IPS-20b (cell line): ENCODE data around the gene ARHGEF37.

Experiments
- H3K27ac ChIP-seq: one replicate; pipeline ENCODE4 v1.5.1; 2013; ENCODE audit warnings: low read length
- H3K27me3 ChIP-seq: 2 replicates; pipeline ENCODE4 v1.6.1; 2013; ENCODE audit warnings: mild to moderate bottlenecking, low read length, inconsistent platforms; ENCODE audit not compliant: insufficient read depth
- H3K36me3 ChIP-seq: 2 replicates; pipeline ENCODE4 v1.6.1; 2013; ENCODE audit warnings: low read depth, mild to moderate bottlenecking, inconsistent platforms, low read length, moderate library complexity; ENCODE audit not compliant: insufficient read depth
- H3K4me1 ChIP-seq: 2 replicates; pipeline ENCODE4 v1.6.1; 2013; ENCODE audit warnings: mild to moderate bottlenecking, control low read depth, inconsistent platforms, low read length, moderate library complexity; ENCODE audit not compliant: insufficient read depth
- H3K4me3 ChIP-seq: 2 replicates; pipeline ENCODE4 v1.5.1; 2013; ENCODE audit warnings: mild to moderate bottlenecking, low read length, inconsistent platforms
- H3K9ac ChIP-seq: 2 replicates; pipeline ENCODE4 v1.6.1; 2013; ENCODE audit warnings: low read depth, mild to moderate bottlenecking, inconsistent platforms, low read length, moderate library complexity
- H3K9me3 ChIP-seq: 2 replicates; pipeline ENCODE4 v1.6.1; 2013; ENCODE audit warnings: mild to moderate bottlenecking, low read depth, low read length, inconsistent platforms; ENCODE audit not compliant: insufficient read depth

The ARHGEF37 gene

DNA sequence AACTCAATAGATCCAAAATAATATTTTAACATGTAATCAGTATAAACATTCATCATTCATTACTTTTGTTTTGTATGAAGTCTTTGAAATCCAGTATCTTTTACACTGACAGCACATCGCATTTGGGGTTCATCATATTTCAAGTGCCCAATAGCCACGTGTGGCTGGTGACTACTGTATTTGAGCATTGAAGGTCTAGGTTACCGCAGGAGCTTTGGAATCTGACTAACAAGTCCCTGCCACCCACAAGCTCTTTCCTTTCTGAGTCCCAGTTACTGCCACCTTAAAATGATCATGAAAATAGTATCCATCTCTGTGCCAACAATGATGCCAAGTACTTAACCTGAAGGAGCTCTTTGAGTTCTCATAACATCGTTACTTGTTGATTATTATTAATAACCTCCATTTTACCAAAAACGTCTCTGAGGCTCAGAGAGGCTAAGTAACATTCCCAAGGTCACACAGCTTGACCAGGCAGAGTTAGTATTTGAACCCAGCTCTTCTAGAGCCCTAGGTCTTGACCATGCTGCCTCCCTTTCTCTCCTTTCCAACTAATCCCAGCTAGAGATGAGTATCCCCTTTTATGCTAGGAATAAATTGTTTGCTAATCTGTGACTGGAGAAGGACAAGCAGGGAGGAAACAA, 24.2 kb downstream of the ARHGEF37 start:
- H3K4me3 ChIP-seq, result no peak overlapping the region
- H3K4me1 ChIP-seq, result no peaks in the 10 kb centered on the region
- no peak overlapping the region for H3K9ac ChIP-seq
- H3K36me3 ChIP-seq, result no peaks in the 10 kb centered on the region
- H3K9me3 ChIP-seq, result no peaks in the 10 kb centered on the region
- no peak overlapping the region for H3K27ac ChIP-seq
- no peaks in the 10 kb centered on the region for H3K27me3 ChIP-seq

DNA sequence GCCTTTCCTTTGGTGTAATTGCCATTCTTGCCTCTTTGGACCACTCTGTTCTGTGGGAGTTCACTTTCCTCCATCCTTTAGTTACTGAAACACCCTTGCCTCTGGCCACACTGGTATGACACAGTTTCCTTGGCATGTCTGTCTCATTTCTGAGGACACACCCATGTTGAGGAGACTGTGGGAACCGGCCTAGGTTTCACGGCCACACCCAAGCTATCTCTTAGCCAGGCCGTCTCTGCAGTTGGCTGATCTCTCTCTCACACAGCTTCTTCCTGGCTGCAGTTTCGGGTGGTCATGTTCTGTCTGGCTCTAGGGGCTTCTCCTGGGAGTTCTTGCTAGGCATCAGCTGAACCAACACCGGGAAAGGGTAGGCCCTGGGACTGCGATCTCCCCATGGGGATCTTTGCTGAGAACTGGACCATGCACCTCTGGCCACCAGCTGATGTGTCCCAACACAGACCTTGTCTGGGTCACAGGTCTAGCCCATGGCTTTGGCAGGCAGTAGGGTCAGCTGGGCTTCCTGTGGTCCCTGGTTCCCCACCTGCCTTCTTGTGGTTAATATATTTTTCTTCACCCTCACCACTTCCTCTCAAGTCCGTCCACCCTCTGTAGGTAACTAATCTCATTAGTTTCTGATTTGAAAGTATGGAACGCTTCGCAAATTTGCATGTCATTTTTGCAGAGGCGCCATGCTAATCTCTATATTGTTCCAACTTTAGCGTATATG, 24.9 kb downstream of the ARHGEF37 start:
- Histone ChIP-seq H3K36me3 (no peaks in the 10 kb centered on the region), H3K4me1 (peaks cover 4% of the 10 kb centered on the region; the same call in 1 of the 2 replicates), H3K27me3 (no peaks in the 10 kb centered on the region), H3K4me3 (no peak overlapping the region), H3K9me3 (no peaks in the 10 kb centered on the region), H3K27ac (no peak overlapping the region), H3K9ac (no peak overlapping the region)

DNA sequence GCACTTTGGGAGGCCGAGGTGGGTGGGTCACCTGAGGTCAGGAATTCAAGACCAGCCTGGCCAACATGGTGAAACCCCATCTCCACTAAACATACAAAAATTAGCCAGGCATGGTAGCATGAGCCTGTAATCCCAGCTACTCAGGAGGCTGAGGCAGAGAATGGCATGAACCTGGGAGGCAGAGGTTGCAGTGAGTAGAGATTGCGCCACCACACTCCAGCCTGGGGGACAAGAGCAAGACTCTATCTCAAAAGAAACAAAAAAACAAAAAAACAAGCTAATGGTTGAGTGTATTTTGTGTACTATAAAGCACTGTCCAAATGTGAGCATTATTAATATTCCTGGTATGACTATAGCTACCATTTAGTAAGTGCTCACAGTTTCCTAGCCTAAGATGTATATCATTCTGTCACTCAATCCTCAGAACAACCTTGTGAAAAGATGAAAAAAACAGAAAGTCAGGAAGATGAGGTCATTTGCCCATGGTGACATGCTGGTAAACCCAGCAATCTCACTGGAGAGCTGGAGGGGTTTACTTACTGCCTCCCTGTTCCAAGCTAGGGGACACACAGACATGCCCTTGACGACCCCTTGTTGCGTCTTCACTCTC, 27.7 kb downstream of the ARHGEF37 start:
- Histone ChIP-seq H3K4me1 (peaks cover 4% of the 10 kb centered on the region; the same call in 1 of the 2 replicates), H3K9ac (no peak overlapping the region), H3K27me3 (no peaks in the 10 kb centered on the region), H3K36me3 (no peaks in the 10 kb centered on the region), H3K9me3 (no peaks in the 10 kb centered on the region), H3K27ac (no peak overlapping the region), H3K4me3 (no peak overlapping the region)

DNA sequence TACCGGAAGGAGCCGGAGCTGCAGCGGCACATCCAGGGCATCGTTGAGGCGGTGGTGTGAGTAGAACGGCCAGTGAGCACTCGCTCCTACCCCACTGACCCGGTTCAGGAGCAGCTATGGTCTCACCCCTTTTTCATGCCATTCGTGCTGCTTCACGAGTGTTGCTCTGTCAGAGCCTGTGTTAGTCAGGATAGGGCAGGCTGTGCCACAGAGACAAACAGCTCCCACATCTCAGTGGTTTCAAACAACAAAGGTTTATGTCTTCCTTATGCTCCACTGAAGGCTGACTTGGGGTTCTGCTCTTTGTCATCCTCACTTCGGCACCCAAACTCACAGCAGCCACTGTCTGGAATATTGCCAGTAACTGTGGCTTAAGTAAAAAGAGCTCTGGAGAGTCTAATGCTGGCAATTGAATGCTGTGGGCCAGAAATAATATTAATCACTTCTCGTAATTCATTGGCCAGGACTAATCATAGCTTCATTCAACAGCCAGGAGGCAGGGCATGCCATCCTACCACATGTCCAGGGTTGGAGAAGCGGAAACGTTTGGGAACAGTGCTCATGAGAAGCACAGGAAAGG, 28.4 kb downstream of the ARHGEF37 start:
- no peaks in the 10 kb centered on the region for H3K27me3 ChIP-seq
- peaks cover 4% of the 10 kb centered on the region; the same call in 1 of the 2 replicates for H3K4me1 ChIP-seq
- H3K27ac ChIP-seq, result no peak overlapping the region
- H3K9me3 ChIP-seq, result no peaks in the 10 kb centered on the region
- H3K36me3 ChIP-seq, result no peaks in the 10 kb centered on the region
- H3K4me3 ChIP-seq, result no peak overlapping the region
- H3K9ac ChIP-seq, result no peak overlapping the region

DNA sequence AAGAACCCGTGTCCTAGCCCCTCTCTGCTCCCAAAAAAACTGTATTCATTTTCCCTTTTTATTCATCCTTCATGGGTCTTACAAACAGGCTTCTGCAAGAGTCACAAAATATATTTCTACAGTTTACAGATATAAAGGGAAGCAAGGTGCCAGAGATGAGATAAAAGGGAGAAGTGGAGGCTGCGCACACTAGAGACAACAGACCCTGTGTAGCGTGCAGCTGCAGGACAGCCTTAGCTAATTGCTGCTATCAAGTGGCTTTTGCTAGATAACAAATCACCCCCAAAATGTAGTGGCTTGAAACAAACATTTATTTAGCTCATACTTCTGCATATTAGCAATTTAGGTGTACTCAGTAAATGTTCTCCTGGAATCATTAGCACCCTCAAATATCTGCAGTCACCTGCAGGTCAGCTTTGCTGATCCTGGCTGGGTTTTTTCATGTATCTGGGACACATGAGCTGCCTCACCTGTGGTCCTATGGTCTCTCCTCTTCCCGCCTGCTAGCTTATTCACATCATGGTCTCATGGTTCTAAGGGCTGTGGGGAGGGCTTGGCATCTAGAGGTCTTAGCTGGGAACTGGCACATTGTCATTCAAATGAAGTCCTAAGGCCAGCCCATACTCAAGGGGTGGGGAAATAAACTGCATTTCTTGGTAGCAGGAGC, 29.4 kb downstream of the ARHGEF37 start:
- Histone ChIP-seq H3K9me3 (no peaks in the 10 kb centered on the region), H3K4me3 (no peak overlapping the region), H3K27ac (no peak overlapping the region), H3K27me3 (no peaks in the 10 kb centered on the region), H3K9ac (no peak overlapping the region), H3K4me1 (peaks cover 4% of the 10 kb centered on the region; the same call in 1 of the 2 replicates), H3K36me3 (no peaks in the 10 kb centered on the region)

DNA sequence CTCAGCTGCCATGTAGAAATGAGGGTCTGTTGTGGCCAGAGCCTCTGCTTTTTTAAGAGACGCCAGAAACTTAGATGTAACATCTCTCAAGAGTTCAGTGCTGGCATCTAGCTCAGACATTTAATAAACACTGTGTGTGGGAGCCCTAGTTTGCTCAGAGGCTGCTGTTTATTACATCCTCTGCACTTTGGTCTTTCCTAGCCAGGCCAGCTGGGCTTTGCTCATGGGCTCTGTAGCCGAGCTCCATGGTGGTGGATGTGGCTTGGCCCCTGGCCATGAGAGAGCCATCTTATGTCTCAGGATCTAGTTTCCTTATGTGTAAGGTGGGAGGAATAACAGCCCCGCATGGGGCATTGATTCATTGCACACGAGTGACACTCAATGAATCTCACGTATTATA, 30.0 kb downstream of the ARHGEF37 start:
- H3K9me3 ChIP-seq, result no peaks in the 10 kb centered on the region
- H3K9ac ChIP-seq, result no peak overlapping the region
- H3K4me3 ChIP-seq, result no peak overlapping the region
- no peak overlapping the region for H3K27ac ChIP-seq
- no peaks in the 10 kb centered on the region for H3K36me3 ChIP-seq
- no peaks in the 10 kb centered on the region for H3K27me3 ChIP-seq
- peaks cover 4% of the 10 kb centered on the region; the same call in 1 of the 2 replicates for H3K4me1 ChIP-seq

DNA sequence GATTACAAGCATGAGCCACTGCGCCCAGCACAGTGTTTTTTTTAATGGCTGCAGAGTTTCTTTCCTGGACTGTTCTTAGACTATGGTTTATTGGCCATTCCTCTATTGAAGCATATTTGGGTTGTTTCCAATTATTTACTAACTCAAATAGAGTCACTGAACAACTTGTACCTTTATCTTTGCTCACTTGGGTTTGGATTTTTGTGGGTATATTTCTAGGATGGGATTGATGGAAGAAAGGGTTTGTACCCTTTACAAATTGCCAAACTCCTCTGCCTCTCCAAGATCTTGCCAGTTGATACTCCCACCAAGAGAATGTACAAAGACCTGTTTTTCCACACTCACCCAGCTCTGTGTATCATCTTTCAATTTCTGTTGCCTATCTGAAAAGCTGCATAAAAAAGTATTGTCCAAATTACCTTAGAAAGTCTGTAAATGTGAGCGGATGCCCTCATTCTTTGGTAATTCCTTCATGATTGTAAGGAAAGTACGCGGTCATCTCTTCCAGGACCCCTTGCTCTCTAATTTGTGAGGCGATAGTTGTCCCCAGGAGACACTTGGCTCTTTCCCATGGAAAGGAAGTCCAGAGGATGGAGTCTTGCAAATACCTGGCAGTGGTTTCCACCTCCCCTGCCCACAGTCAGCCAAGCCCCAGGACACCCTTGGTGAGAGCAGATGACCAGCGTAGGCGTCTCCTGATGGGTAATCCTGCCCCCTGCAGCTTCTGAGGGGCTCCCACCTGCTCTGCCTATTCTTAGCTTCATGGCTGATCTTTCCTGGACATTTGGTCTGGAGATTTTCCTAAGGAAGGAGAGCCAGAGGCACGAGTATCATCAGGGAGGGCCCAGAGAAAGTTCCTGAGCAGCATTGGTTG, 33.0 kb downstream of the ARHGEF37 start:
- no peak overlapping the region for H3K4me3 ChIP-seq
- H3K27me3 ChIP-seq, result no peaks in the 10 kb centered on the region
- H3K9ac ChIP-seq, result no peak overlapping the region
- H3K27ac ChIP-seq, result no peak overlapping the region
- no peaks in the 10 kb centered on the region for H3K36me3 ChIP-seq
- peaks cover 4% of the 10 kb centered on the region; the same call in 1 of the 2 replicates for H3K4me1 ChIP-seq
- H3K9me3 ChIP-seq, result no peaks in the 10 kb centered on the region

DNA sequence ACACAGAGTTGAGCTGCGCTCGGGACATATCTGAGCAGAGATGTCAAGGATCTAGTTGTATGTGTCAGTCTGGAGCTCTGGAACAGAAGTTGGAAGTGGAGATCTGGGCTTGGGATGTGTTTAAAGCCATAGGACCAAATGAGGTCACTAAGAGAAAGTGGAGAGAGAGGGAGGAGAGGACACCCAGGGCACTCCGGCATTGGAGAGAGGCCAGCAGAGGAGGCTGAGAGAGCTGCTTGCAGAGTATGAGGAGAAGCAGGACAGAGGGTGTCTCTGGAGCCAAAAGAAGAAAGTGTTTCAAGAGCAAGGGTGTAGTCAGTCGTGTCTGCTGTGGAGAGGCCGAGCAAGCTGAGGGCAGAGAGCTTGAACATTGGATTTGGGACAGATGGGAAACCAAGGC, 34.7 kb downstream of the ARHGEF37 start:
- Histone ChIP-seq H3K36me3 (no peaks in the 10 kb centered on the region), H3K27me3 (no peaks in the 10 kb centered on the region), H3K9ac (no peak overlapping the region), H3K4me3 (no peak overlapping the region), H3K27ac (no peak overlapping the region), H3K4me1 (peaks cover 1% of the 10 kb centered on the region; the same call in 1 of the 2 replicates), H3K9me3 (no peaks in the 10 kb centered on the region)

DNA sequence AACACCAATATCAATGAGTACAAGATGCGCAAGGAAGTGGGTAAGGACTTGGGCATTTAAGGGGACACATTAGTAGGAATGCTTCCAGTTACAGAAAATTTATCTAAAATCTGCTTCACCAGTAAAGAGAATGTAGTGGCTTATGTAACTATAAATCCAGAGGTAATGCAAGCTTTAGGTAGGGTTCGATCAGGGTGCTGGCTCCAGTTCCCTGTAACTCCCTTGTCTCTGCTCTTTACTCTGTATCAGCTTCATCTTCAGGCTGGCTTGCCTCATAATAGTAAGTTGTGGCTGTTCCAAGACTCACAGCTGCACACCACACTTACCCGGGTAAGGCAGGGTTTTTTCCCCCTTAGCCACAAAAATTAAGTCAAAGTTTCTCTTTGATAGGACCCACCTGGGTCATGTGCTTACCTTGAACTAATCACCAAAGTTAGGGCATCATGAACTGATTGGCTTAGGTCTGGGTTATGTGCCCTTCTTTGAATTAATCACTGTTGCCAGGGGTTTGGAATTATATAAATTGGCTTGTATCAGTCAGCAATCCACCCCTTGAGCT, 35.5 kb downstream of the ARHGEF37 start:
- no peak overlapping the region for H3K27ac ChIP-seq
- no peaks in the 10 kb centered on the region for H3K4me1 ChIP-seq
- H3K36me3 ChIP-seq, result no peaks in the 10 kb centered on the region
- no peak overlapping the region for H3K9ac ChIP-seq
- no peaks in the 10 kb centered on the region for H3K27me3 ChIP-seq
- H3K4me3 ChIP-seq, result no peak overlapping the region
- H3K9me3 ChIP-seq, result no peaks in the 10 kb centered on the region

DNA sequence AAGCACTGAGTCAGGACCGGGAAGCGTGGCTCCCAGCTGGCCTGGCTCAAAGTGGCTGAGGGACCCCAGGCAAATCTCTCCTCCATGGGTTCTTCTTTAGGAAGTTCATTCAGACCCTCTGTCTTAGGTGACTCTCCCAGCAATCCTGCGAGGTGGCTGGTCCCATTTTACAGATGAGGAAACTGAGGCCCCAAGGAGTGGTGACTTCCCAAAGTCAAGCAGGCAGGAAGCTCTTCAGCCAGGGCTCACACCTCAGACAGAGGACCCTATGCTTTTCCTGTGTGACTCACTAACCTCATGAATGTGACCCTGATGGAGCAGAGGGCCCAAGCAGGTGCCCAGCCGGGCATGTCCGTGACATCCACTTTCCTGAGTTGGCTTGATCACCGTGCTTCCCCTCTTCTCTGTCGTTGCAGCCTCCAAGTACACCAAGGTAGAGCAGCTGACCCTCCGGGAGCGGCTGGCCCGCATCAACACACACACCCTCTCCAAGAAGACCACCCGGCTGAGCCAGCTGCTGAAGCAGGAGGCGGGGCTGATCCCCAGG, 36.5 kb downstream of the ARHGEF37 start:
- no peaks in the 10 kb centered on the region for H3K9me3 ChIP-seq
- no peak overlapping the region for H3K27ac ChIP-seq
- H3K36me3 ChIP-seq, result no peaks in the 10 kb centered on the region
- H3K27me3 ChIP-seq, result no peaks in the 10 kb centered on the region
- H3K4me3 ChIP-seq, result no peak overlapping the region
- H3K4me1 ChIP-seq, result no peaks in the 10 kb centered on the region
- H3K9ac ChIP-seq, result no peak overlapping the region
